Mammary epithelial cell (primary cell): ENCODE measurements around the gene TIPIN.

Source experiments
- EZH2 ChIP-seq: IDR thresholded peaks from 2 replicates; pipeline ENCODE4 v1.6.1; 2012; ENCODE audit warnings: low read length, inconsistent platforms, borderline replicate concordance
- TF ChIP-seq, protein P1 (sequence below), 2 donors: IDR thresholded peaks in 1 of 2; conservative IDR thresholded peaks in 1 of 2; 2 replicates each; pipeline ENCODE4 v1.5.1; 2011 to 2012; ENCODE audit warnings: inconsistent platforms in 2 of 2, low read length in 2 of 2, mild to moderate bottlenecking in 2 of 2, control low read depth in 1 of 2, low read depth in 1 of 2; ENCODE audit not compliant: insufficient read depth in 1 of 2; ENCODE audit errors: extremely low read depth in 1 of 2

DNA sequence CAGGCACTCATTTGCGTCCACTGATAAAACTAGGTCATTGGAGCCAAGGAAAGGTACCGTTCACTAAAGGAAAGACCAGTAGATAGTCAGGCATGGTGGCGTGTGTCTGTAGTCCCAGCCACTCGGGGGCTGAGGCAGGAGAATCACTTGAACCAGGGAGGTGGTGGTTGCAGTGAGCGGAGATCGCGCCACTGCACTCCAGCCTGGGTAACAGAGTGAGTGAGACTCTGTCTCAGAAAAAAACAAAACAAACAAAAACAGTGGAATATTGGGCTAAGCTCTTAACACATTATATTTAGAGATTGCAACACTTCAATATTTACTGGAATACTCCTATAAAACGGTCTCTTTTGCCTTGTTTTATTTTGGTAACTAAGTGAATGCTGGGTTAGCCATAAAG, 47.6 kb upstream of the TIPIN start:
- TF ChIP-seq, protein P1, sequence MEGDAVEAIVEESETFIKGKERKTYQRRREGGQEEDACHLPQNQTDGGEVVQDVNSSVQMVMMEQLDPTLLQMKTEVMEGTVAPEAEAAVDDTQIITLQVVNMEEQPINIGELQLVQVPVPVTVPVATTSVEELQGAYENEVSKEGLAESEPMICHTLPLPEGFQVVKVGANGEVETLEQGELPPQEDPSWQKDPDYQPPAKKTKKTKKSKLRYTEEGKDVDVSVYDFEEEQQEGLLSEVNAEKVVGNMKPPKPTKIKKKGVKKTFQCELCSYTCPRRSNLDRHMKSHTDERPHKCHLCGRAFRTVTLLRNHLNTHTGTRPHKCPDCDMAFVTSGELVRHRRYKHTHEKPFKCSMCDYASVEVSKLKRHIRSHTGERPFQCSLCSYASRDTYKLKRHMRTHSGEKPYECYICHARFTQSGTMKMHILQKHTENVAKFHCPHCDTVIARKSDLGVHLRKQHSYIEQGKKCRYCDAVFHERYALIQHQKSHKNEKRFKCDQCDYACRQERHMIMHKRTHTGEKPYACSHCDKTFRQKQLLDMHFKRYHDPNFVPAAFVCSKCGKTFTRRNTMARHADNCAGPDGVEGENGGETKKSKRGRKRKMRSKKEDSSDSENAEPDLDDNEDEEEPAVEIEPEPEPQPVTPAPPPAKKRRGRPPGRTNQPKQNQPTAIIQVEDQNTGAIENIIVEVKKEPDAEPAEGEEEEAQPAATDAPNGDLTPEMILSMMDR (conservative IDR thresholded peaks at IDR 0.05 in 1 of 2, IDR thresholded peaks at IDR 0.05 in 1 of 2; ENCODE audit: extremely low read depth in 1 of 2, insufficient read depth in 1 of 2, low read depth in 1 of 2, low read length in 2 of 2) = no peak
- no peak for TF ChIP-seq EZH2
